ENCODE measurements around the gene PGAP3. TPM values are rescaled to one million over a fixed set of nuclear protein-coding genes. Genes with fewer than 3 reads are reported as not detected.

PGAP3 gene
- total RNA-seq, 1 experiment from 2014 or later: 21.8 TPM

GRCh38 chr17:39675390-39676082 is 12.3 kb downstream of the PGAP3 start:
- peak; percentile 13; the same call in 1 of the 2 replicates for ATAC-seq
- H3K27ac ChIP-seq (ENCODE audit: low read length): no peak overlapping the region

More at GRCh38 chr17:39675390-39676082, 12.3 kb downstream of the PGAP3 start:
- BruUV-seq (replicated peaks): no TSS peak
- intact Hi-C loops (cut with micrococcal nuclease; ENCODE audit: unreplicated experiment) (no loop called here), in situ Hi-C loops (cut with HindIII; ENCODE audit: low pct_unique_long_range_greater_than_20kb, low sequenced_read_pairs) (no loop called here)
- Histone ChIP-seq H3K9me3 (ENCODE audit: control insufficient read depth, insufficient read depth, low read depth, low read length) (no peaks in the 10 kb centered on the region), H3K4me3 (ENCODE audit: low read depth in 2 of 2, low read length in 2 of 2) (no peak overlapping the region), H3K27me3 (ENCODE audit: control insufficient read depth, insufficient read depth, low read length) (no peaks in the 10 kb centered on the region), H3K4me1 (ENCODE audit: control insufficient read depth, insufficient read depth, low read length) (peaks cover 5% of the 10 kb centered on the region; the same call in 1 of the 2 replicates), H3K36me3 (ENCODE audit: control insufficient read depth, insufficient read depth, low read length) (no peaks in the 10 kb centered on the region)
- POLR2A ChIA-PET: no interaction called here
- CTCF ChIA-PET: no interaction called here
- TF ChIP-seq TCF7L2 (IDR thresholded peaks at IDR 0.05; ENCODE audit: low read depth, low read length) (no peak), SIN3A (IDR thresholded peaks at IDR 0.05; ENCODE audit: borderline replicate concordance, insufficient read depth, low read depth, low read length) (no peak), REST (IDR thresholded peaks at IDR 0.05; ENCODE audit: insufficient read depth in 1 of 2, low read depth in 2 of 2, low read length in 1 of 2) (no peak), POLR2AphosphoS5 (IDR thresholded peaks at IDR 0.05; ENCODE audit: low read depth, low read length) (no peak), CTCF (IDR thresholded peaks at IDR 0.05) (no peak)
- no peak for DNase-seq (ENCODE audit: low read depth, low spot score)
